Measurements from ENCODE around the gene RNLS.

- TF ChIP-seq, protein P1, sequence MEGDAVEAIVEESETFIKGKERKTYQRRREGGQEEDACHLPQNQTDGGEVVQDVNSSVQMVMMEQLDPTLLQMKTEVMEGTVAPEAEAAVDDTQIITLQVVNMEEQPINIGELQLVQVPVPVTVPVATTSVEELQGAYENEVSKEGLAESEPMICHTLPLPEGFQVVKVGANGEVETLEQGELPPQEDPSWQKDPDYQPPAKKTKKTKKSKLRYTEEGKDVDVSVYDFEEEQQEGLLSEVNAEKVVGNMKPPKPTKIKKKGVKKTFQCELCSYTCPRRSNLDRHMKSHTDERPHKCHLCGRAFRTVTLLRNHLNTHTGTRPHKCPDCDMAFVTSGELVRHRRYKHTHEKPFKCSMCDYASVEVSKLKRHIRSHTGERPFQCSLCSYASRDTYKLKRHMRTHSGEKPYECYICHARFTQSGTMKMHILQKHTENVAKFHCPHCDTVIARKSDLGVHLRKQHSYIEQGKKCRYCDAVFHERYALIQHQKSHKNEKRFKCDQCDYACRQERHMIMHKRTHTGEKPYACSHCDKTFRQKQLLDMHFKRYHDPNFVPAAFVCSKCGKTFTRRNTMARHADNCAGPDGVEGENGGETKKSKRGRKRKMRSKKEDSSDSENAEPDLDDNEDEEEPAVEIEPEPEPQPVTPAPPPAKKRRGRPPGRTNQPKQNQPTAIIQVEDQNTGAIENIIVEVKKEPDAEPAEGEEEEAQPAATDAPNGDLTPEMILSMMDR (IDR thresholded peaks at IDR 0.05) = no peak
- no peak for TF ChIP-seq POLR2A (IDR thresholded peaks at IDR 0.05)
These were observed 311.2 kb downstream of the RNLS start for GRCh38 chr10:88271761-88272543.
